Mesenchymal stem cell (in vitro differentiated cells and primary cell): Measurements from ENCODE around the gene SAMD1.

ENCODE experiments used
- DNase-seq: peaks from one replicate; pipeline ENCODE4 v3.0.0-alpha.2; 2013
- H2AFZ ChIP-seq: one replicate; pipeline ENCODE4 v1.6.1; 2013; ENCODE audit warnings: low read depth, mild to moderate bottlenecking, control low read depth, inconsistent platforms, low read length, moderate library complexity
- H2AK5ac ChIP-seq: 2 replicates; pipeline ENCODE4 v1.6.1; 2013; ENCODE audit warnings: low read length, moderate library complexity, mild to moderate bottlenecking, inconsistent platforms; ENCODE audit not compliant: severe bottlenecking
- H2BK120ac ChIP-seq: one replicate; pipeline ENCODE4 v1.6.1; 2013; ENCODE audit warnings: low read depth, mild to moderate bottlenecking, inconsistent platforms, low read length, moderate library complexity
- H2BK12ac ChIP-seq, 2 experiments: one replicate each; pipeline ENCODE4 v1.6.1; 2013; ENCODE audit warnings: inconsistent platforms in 2 of 2, low read length in 2 of 2, mild to moderate bottlenecking in 2 of 2, moderate library complexity in 2 of 2, control low read depth in 1 of 2
- H2BK15ac ChIP-seq: one replicate; pipeline ENCODE4 v1.6.1; 2013; ENCODE audit warnings: mild to moderate bottlenecking, low read depth, inconsistent platforms; ENCODE audit not compliant: poor library complexity, severe bottlenecking
- H2BK5ac ChIP-seq: 2 replicates; pipeline ENCODE4 v1.6.1; 2013; ENCODE audit warnings: low read depth, mild to moderate bottlenecking, low read length, control low read depth, inconsistent platforms; ENCODE audit not compliant: poor library complexity, severe bottlenecking
- H3K14ac ChIP-seq, 2 experiments: one replicate each; pipeline ENCODE4 v1.6.1; 2013; ENCODE audit warnings: inconsistent platforms in 2 of 2, low read length in 2 of 2, control low read depth in 1 of 2, mild to moderate bottlenecking in 1 of 2, moderate library complexity in 1 of 2
- H3K18ac ChIP-seq, 2 experiments: one replicate each; pipeline ENCODE4 v1.6.1; 2013; ENCODE audit warnings: inconsistent platforms in 2 of 2, low read length in 2 of 2, control low read depth in 1 of 2, low read depth in 1 of 2, mild to moderate bottlenecking in 1 of 2
- H3K23ac ChIP-seq, 2 experiments: one replicate each; pipeline ENCODE4 v1.6.1; 2013; ENCODE audit warnings: inconsistent platforms in 2 of 2, low read length in 2 of 2, mild to moderate bottlenecking in 2 of 2, moderate library complexity in 2 of 2, control low read depth in 1 of 2
- H3K27ac ChIP-seq: 2 replicates; pipeline ENCODE4 v1.5.1; 2013; ENCODE audit warnings: mild to moderate bottlenecking, moderate library complexity, low read length, control low read depth, inconsistent platforms; ENCODE audit not compliant: poor library complexity, severe bottlenecking
- H3K27me3 ChIP-seq, 2 experiments: 2 replicates each; pipeline versions ENCODE4 v1.6.1 to v1.7.0; 2013; ENCODE audit warnings: low read length in 2 of 2, mild to moderate bottlenecking in 2 of 2, moderate library complexity in 2 of 2, control low read depth in 1 of 2, inconsistent platforms in 1 of 2; ENCODE audit not compliant: control insufficient read depth in 1 of 2, insufficient read depth in 1 of 2
- H3K36me3 ChIP-seq, 2 experiments: 2 replicates each; pipeline versions ENCODE4 v1.6.1 to v1.7.0; 2013; ENCODE audit warnings: low read length in 2 of 2, control low read depth in 1 of 2, inconsistent platforms in 1 of 2, low read depth in 1 of 2, mild to moderate bottlenecking in 1 of 2; ENCODE audit not compliant: insufficient read depth in 2 of 2, control insufficient read depth in 1 of 2
- H3K4ac ChIP-seq, 2 experiments: one replicate each; pipeline ENCODE4 v1.6.1; 2013; ENCODE audit warnings: inconsistent platforms in 2 of 2, low read length in 2 of 2, mild to moderate bottlenecking in 2 of 2, moderate library complexity in 2 of 2, control low read depth in 1 of 2, low read depth in 1 of 2
- H3K4me1 ChIP-seq: 2 replicates; pipeline ENCODE4 v1.6.1; 2013; ENCODE audit warnings: low read depth, low read length, control low read depth; ENCODE audit not compliant: control insufficient read depth, insufficient read depth
- H3K4me2 ChIP-seq: 2 replicates; pipeline ENCODE4 v1.6.1; 2013; ENCODE audit warnings: low read length, mild to moderate bottlenecking, inconsistent platforms; ENCODE audit not compliant: poor library complexity, severe bottlenecking
- H3K4me3 ChIP-seq, 2 experiments: 2 replicates each; pipeline versions ENCODE4 v1.5.1 to v1.7.0; 2013; ENCODE audit warnings: low read length in 2 of 2, mild to moderate bottlenecking in 2 of 2, control low read depth in 1 of 2, low read depth in 1 of 2; ENCODE audit not compliant: insufficient read depth in 1 of 2
- H3K79me1 ChIP-seq: replicated peaks from 2 replicates; pipeline ENCODE4 v1.6.1; 2013; ENCODE audit warnings: mild to moderate bottlenecking, control low read depth, low read length, inconsistent platforms; ENCODE audit not compliant: poor library complexity, severe bottlenecking
- H3K9ac ChIP-seq: 2 replicates; pipeline ENCODE4 v1.7.0; 2013; ENCODE audit warnings: mild to moderate bottlenecking, low read length, moderate library complexity
- H3K9me3 ChIP-seq: 2 replicates; pipeline ENCODE4 v1.7.0; 2013; ENCODE audit warnings: mild to moderate bottlenecking, low read length; ENCODE audit not compliant: control insufficient read depth
- H4K8ac ChIP-seq: one replicate; pipeline ENCODE4 v1.6.1; 2013; ENCODE audit warnings: inconsistent platforms, mild to moderate bottlenecking, low read length, moderate library complexity
- H4K91ac ChIP-seq: one replicate; pipeline ENCODE4 v1.6.1; 2013; ENCODE audit warnings: mild to moderate bottlenecking, low read length, inconsistent platforms
- WGBS: methylation state at CpG from one replicate; pipeline ENCODE4 v1.1.7; 2013; ENCODE audit warnings: mixed read lengths; 5-methylcytosine and 5-hydroxymethylcytosine counted together

The SAMD1 gene

GRCh38 chr19:14054099-14054498 lies 36.5 kb downstream of the SAMD1 start:
- DNase-seq: no peak
- peaks cover 14% of the 10 kb centered on the region for H3K4me1 ChIP-seq
- H3K18ac ChIP-seq: no peak overlapping the region

GRCh38 chr19:14053500-14053899 lies 37.1 kb downstream of the SAMD1 start:
- H3K9ac ChIP-seq: no peak overlapping the region
- no peak overlapping the region for H4K91ac ChIP-seq
- no peak overlapping the region for H3K18ac ChIP-seq
- H3K23ac ChIP-seq: no peak overlapping the region
- H3K27me3 ChIP-seq: peaks cover 12 to 26% of the 10 kb centered on the region in 2 experiments
- no peak overlapping the region for H2BK15ac ChIP-seq
- H2BK120ac ChIP-seq: no peak overlapping the region
- no peak for DNase-seq
- H3K79me1 ChIP-seq: no peaks in the 10 kb centered on the region
- no peak overlapping the region for H4K8ac ChIP-seq
- peaks cover 0 to 14% of the 10 kb centered on the region in 2 experiments for H3K36me3 ChIP-seq
- no peak overlapping the region for H3K4ac ChIP-seq
- H3K4me2 ChIP-seq: no peak overlapping the region
- no peak overlapping the region for H2BK5ac ChIP-seq
- peaks cover 3% of the 10 kb centered on the region for H3K9me3 ChIP-seq
- H2BK12ac ChIP-seq: no peak overlapping the region
- H3K4me3 ChIP-seq: no peak overlapping the region
- H3K27ac ChIP-seq: no peak overlapping the region
- H2AK5ac ChIP-seq: no peak overlapping the region
- no peak overlapping the region for H3K14ac ChIP-seq
- peaks cover 14% of the 10 kb centered on the region for H3K4me1 ChIP-seq
- 93% methylated on average over 11 of the region's 11 CpGs for WGBS
- H2AFZ ChIP-seq: no peak overlapping the region

More at GRCh38 chr19:14054099-14054498, 36.5 kb downstream of the SAMD1 start:
- Histone ChIP-seq H2BK120ac (no peak overlapping the region), H3K23ac (no peak overlapping the region), H3K36me3 (peaks cover 0 to 14% of the 10 kb centered on the region in 2 experiments), H3K9me3 (peaks cover 3% of the 10 kb centered on the region), H2BK12ac (no peak overlapping the region), H4K8ac (no peak overlapping the region), H3K4ac (no peak overlapping the region), H3K27ac (no peak overlapping the region), H3K27me3 (peaks cover 18 to 32% of the 10 kb centered on the region in 2 experiments), H2AFZ (no peak overlapping the region), H3K79me1 (no peaks in the 10 kb centered on the region), H2AK5ac (no peak overlapping the region), H2BK5ac (no peak overlapping the region), H3K14ac (no peak overlapping the region), H2BK15ac (no peak overlapping the region), H3K9ac (no peak overlapping the region), H4K91ac (no peak overlapping the region), H3K4me3 (no peak overlapping the region), H3K4me2 (no peak overlapping the region)
- WGBS: 74% methylated on average over 6 of the region's 6 CpGs

DNA sequence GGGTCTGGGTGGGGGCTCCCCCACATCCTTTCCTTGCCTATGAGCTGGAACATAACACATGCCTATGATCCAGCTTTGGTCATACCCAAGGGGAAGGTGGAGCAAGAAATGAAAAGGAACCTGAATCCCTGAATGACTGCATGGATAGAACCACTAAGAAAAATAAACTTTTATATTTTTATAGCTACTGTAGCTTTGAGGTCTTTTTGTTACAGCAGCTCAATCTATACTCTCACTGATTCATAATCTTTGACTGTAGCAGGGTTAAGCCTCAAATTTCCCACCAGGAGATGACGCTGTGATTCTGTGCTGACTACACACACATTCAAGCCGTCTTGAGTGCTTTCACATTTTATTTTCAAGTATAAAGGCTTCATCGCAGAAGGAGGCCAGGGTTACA lies 37.5 kb downstream of the SAMD1 start:
- Histone ChIP-seq H3K4me1 (peaks cover 12% of the 10 kb centered on the region), H3K4me2 (no peak overlapping the region), H3K23ac (no peak overlapping the region), H4K91ac (no peak overlapping the region), H3K4ac (no peak overlapping the region), H3K36me3 (peaks cover 0 to 14% of the 10 kb centered on the region in 2 experiments), H2AK5ac (no peak overlapping the region), H3K27me3 (peaks cover 8 to 22% of the 10 kb centered on the region in 2 experiments), H2BK15ac (no peak overlapping the region), H2AFZ (no peak overlapping the region), H3K9me3 (peaks cover 3% of the 10 kb centered on the region), H3K27ac (no peak overlapping the region), H3K18ac (no peak overlapping the region), H4K8ac (no peak overlapping the region), H2BK120ac (no peak overlapping the region), H2BK5ac (no peak overlapping the region), H3K9ac (no peak overlapping the region), H3K4me3 (no peak overlapping the region), H2BK12ac (no peak overlapping the region), H3K79me1 (no peaks in the 10 kb centered on the region), H3K14ac (no peak overlapping the region)
- no peak for DNase-seq
- 90% methylated on average over 3 of the region's 3 CpGs for WGBS

GRCh38 chr19:14052470-14052869 lies 38.1 kb downstream of the SAMD1 start:
- Histone ChIP-seq H3K18ac (no peak overlapping the region), H2BK120ac (no peak overlapping the region), H3K23ac (no peak overlapping the region), H3K27ac (no peak overlapping the region), H3K4me1 (peaks cover 7% of the 10 kb centered on the region), H4K91ac (no peak overlapping the region), H3K4ac (no peak overlapping the region), H3K4me3 (no peak overlapping the region), H3K14ac (no peak overlapping the region), H2AFZ (no peak overlapping the region), H3K79me1 (no peaks in the 10 kb centered on the region), H2AK5ac (no peak overlapping the region), H3K36me3 (peaks cover 0 to 14% of the 10 kb centered on the region in 2 experiments), H2BK5ac (no peak overlapping the region), H3K9ac (no peak overlapping the region), H2BK12ac (no peak overlapping the region), H2BK15ac (no peak overlapping the region), H4K8ac (no peak overlapping the region), H3K27me3 (peaks cover 4 to 18% of the 10 kb centered on the region in 2 experiments), H3K9me3 (peaks cover 3% of the 10 kb centered on the region), H3K4me2 (no peak overlapping the region)
- WGBS: 93% methylated on average over 5 of the region's 6 CpGs
- DNase-seq: no peak
